Stimulated activated CD8-positive, alpha-beta memory T cell treated with anti-CD3 and anti-CD28 coated beads, Interleukin-7, amount 100 ng/mL, for 1 hour (primary cell): ENCODE data around the gene DAB2IP.

Experiments used
- DNase-seq, 2 donors: peaks; one replicate each; pipeline ENCODE4 v3.0.0-alpha.2; 2020; ENCODE audit warnings: low read depth in 2 of 2

The DAB2IP gene

GRCh38 chr9:121703014-121703734 lies 51.7 kb downstream of the DAB2IP start:
- no peak for DNase-seq

- DNase-seq, result no peak
These were observed 52.8 kb downstream of the DAB2IP start for GRCh38 chr9:121704281-121704680.

GRCh38 chr9:121706149-121706750 lies 54.8 kb downstream of the DAB2IP start:
- DNase-seq, result no peak

GRCh38 chr9:121707477-121708424 lies 56.3 kb downstream of the DAB2IP start:
- DNase-seq, result no peak

- no peak for DNase-seq
These were observed 57.5 kb downstream of the DAB2IP start for GRCh38 chr9:121708768-121709488.

- DNase-seq, result no peak
These were observed 58.4 kb downstream of the DAB2IP start for GRCh38 chr9:121709798-121710197.

- no peak for DNase-seq
These were observed 59.8 kb downstream of the DAB2IP start for GRCh38 chr9:121711281-121711680.

- DNase-seq, result no peak
These were observed 60.4 kb downstream of the DAB2IP start for GRCh38 chr9:121711797-121712196.

- DNase-seq, result no peak
These were observed 62.1 kb downstream of the DAB2IP start for GRCh38 chr9:121713400-121714070.

- no peak for DNase-seq
These were observed 62.8 kb downstream of the DAB2IP start for GRCh38 chr9:121714075-121714705.

- no peak for DNase-seq
These were observed 63.4 kb downstream of the DAB2IP start for GRCh38 chr9:121714873-121715272.

GRCh38 chr9:121717141-121717991 lies 65.9 kb downstream of the DAB2IP start:
- no peak for DNase-seq

GRCh38 chr9:121718084-121718483 lies 66.7 kb downstream of the DAB2IP start:
- DNase-seq, result no peak

- DNase-seq, result no peak
These were observed 67.1 kb downstream of the DAB2IP start for GRCh38 chr9:121718501-121718900.

GRCh38 chr9:121720311-121721057 lies 69.0 kb downstream of the DAB2IP start:
- no peak for DNase-seq

- DNase-seq, result no peak
These were observed 69.6 kb downstream of the DAB2IP start for GRCh38 chr9:121721058-121721350.

- no peak for DNase-seq
These were observed 70.3 kb downstream of the DAB2IP start for GRCh38 chr9:121721770-121722169.

- DNase-seq, result no peak
These were observed 73.8 kb downstream of the DAB2IP start for GRCh38 chr9:121725008-121725775.
